Measurements from ENCODE around the gene ZNF770. TPM values are rescaled to one million over a fixed set of nuclear protein-coding genes. Genes with fewer than 3 reads are reported as not detected.

The ZNF770 gene
- total RNA-seq, 1 donor from 2014 or later = 50.1 TPM

Other genes with a start within 250 kb of the ZNF770 start
- not detected in 2 replicates for gene GJD2, start 233.3 kb downstream of the ZNF770 start, total RNA-seq
- gene ACTC1, start 192.7 kb downstream of the ZNF770 start, total RNA-seq = not detected in 2 replicates
- gene AQR, start 18.5 kb downstream of the ZNF770 start, total RNA-seq = 43.2 and 44.4 TPM in 2 replicates
- gene NANOGP8, start 97.0 kb upstream of the ZNF770 start, total RNA-seq = not detected in 2 replicates

All from activated T-helper 1 cell treated with anti-CD3 and anti-CD28 coated beads, Interleukin-12 subunit alpha, Interleukin-12 subunit beta, Interleukin-2, Interleukin-4 antibody, amounts not matched to agents 30 ng/mL and 10 ng/mL and 1 ng/mL, durations not matched to agents 14 hours and 24 hours and 36 hours (primary cell).